ENCODE data around the gene CAPN5.

The CAPN5 gene

DNA sequence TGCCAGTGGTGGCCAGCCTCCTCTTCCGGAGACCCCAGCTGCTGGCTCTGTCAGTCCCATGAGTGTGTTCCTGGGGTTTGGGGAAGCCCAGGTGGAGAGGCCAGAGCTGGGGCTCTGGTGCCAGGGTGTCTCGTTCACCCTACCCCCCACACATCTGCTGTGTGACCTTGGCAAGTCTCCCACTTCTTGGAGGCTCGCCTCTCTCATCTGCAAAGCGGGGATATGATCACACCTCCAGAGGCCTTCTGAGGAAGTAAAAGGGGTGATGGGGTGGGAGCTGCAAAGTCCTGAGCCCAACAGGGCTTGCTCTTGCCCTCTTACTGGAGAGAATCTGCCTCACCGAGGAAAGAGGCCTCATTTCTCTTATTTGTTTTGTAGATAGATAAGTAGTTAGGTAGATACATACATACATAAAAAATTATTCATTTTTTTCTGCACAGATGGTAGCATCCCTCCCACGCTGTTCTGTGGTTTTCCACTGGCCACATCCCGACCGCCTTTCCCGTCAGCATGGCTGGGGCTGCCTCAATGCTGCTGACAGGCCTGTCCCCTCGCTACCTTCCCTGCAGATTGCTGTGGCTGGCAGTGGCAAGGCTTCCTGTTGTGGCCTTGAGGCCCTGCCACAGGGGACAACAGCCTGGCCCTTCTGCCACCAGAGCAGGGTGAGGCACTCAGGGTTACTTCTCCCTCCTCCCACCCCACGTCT lies 85.2 kb downstream of the CAPN5 start:
- H3K9me3 Mint-ChIP-seq = no peaks in the 10 kb centered on the region
- TF ChIP-seq, protein P1, sequence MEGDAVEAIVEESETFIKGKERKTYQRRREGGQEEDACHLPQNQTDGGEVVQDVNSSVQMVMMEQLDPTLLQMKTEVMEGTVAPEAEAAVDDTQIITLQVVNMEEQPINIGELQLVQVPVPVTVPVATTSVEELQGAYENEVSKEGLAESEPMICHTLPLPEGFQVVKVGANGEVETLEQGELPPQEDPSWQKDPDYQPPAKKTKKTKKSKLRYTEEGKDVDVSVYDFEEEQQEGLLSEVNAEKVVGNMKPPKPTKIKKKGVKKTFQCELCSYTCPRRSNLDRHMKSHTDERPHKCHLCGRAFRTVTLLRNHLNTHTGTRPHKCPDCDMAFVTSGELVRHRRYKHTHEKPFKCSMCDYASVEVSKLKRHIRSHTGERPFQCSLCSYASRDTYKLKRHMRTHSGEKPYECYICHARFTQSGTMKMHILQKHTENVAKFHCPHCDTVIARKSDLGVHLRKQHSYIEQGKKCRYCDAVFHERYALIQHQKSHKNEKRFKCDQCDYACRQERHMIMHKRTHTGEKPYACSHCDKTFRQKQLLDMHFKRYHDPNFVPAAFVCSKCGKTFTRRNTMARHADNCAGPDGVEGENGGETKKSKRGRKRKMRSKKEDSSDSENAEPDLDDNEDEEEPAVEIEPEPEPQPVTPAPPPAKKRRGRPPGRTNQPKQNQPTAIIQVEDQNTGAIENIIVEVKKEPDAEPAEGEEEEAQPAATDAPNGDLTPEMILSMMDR (IDR thresholded peaks at IDR 0.05) = no peak
- no peak for DNase-seq
- no peak overlapping the region for H3K4me3 Mint-ChIP-seq
- no peak overlapping the region for H3K27ac Mint-ChIP-seq
- no peaks in the 10 kb centered on the region for H3K36me3 Mint-ChIP-seq (ENCODE audit: low read depth)
- peaks cover 48% of the 10 kb centered on the region for H3K4me1 Mint-ChIP-seq
- H3K27me3 Mint-ChIP-seq (ENCODE audit: low read depth, poor library complexity) = peaks cover 31% of the 10 kb centered on the region

DNA sequence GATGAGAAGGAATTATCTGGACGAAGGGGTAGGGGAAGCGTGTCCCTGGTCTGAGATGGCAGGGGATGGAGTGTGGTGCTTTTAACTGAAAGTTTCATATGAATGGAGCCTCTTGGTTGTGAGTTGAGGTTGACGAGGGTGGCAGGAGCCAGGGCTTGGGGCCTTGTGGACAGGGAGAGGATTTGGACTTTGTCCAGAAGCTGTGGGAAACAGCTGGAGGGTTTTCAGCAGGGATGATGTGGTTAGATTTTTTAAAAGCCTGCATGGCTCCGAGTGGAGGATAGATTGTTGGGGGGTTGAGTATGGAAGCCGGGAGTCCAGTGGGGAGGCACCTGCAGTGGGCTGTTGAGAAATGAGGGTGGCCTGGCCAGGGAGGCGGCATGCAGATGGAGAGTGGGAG lies 86.1 kb downstream of the CAPN5 start:
- no peaks in the 10 kb centered on the region for H3K9me3 Mint-ChIP-seq
- DNase-seq = no peak
- H3K27me3 Mint-ChIP-seq (ENCODE audit: low read depth, poor library complexity) = peaks cover 22% of the 10 kb centered on the region
- no peaks in the 10 kb centered on the region for H3K36me3 Mint-ChIP-seq (ENCODE audit: low read depth)
- H3K4me3 Mint-ChIP-seq = no peak overlapping the region
- H3K4me1 Mint-ChIP-seq = peaks cover 39% of the 10 kb centered on the region
- TF ChIP-seq, protein P1 (IDR thresholded peaks at IDR 0.05) = no peak
- no peak overlapping the region for H3K27ac Mint-ChIP-seq

DNA sequence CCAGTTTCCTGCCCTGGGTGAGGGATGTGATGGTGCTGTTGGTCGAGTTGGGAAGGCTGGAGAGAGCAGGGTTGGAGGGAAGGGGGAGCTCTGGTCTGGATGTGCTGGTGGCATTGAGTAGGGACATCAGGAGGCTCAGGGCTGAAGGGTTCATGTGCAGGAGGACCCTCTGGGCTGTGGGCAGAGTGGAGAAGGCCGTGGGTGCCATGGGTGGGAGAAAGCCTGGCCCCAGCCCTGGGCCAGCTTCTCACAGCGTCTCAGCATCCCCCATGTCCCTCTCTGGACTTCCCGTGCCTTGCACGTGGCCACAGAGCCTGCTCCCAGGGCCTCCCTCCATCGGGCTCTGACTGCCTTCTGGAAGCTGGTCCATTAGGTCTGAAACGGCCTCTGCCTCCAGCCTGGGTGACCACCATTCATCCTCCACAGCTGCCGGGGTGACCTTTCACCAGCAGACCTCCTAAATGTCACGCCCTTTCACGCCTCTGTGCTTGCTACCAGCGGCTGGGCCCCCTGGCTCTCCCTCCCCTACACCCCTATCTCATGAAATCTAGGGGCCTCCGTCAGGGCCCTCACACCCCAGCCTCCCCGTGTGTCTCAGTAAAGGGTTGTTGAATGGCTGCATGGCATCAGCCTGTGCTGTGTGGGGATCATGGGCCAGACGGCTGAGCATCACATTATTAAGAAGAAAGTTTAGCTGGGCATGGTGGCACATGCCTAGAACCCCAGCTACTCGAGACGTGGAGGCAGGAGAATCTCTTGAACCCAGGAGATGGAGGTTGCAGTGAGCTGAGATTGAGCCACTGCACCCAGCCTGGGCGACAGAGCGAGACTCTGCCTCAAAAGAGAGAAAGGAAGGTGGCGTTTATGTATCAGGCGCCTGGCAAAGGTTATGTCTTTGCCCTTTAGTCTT lies 86.8 kb downstream of the CAPN5 start:
- no peak overlapping the region for H3K4me3 Mint-ChIP-seq
- no peak for DNase-seq
- H3K4me1 Mint-ChIP-seq = peaks cover 32% of the 10 kb centered on the region
- H3K27ac Mint-ChIP-seq = no peak overlapping the region
- TF ChIP-seq, protein P1 (IDR thresholded peaks at IDR 0.05) = no peak
- no peaks in the 10 kb centered on the region for H3K9me3 Mint-ChIP-seq
- no peaks in the 10 kb centered on the region for H3K36me3 Mint-ChIP-seq (ENCODE audit: low read depth)
- peaks cover 15% of the 10 kb centered on the region for H3K27me3 Mint-ChIP-seq (ENCODE audit: low read depth, poor library complexity)

DNA sequence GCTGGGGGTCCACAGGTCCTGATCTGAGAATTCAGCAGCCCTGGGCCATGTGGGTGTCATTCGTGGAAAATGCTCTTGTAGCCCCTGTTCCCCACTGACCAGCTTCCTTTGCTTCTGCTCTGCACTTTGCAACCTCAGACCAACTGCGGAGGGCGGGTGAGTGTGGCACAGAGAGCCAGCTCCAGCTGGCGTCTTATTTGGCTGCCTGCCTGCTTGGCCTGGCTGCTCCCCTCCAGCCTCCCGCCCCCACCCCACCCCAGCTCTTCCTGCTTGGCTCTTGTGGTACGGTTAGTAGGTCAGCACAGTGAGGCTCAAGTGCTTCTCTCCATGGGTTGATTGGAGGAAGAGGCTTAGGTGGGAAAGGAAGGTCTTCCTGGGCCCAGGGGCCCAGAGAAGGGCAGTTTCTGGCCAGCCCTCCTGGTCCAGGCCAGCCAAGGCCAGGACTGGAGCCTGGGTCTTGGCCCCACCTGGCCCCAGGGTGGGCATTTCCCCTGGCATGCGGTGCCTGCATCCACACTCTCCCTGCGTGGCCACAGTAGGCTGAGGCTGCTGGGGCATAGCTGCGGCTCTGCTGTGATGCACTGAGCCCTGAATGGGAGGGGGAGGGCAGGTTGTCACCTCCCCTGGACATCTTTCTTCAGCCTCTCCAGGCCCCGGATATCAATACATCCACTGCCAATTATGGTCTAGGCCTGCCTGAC lies 87.8 kb downstream of the CAPN5 start:
- no peak overlapping the region for H3K27ac Mint-ChIP-seq
- TF ChIP-seq, protein P1 (IDR thresholded peaks at IDR 0.05) = no peak
- H3K4me3 Mint-ChIP-seq = no peak overlapping the region
- H3K27me3 Mint-ChIP-seq (ENCODE audit: low read depth, poor library complexity) = peaks cover 12% of the 10 kb centered on the region
- no peak for DNase-seq
- no peaks in the 10 kb centered on the region for H3K36me3 Mint-ChIP-seq (ENCODE audit: low read depth)
- H3K9me3 Mint-ChIP-seq = no peaks in the 10 kb centered on the region
- H3K4me1 Mint-ChIP-seq = peaks cover 32% of the 10 kb centered on the region

DNA sequence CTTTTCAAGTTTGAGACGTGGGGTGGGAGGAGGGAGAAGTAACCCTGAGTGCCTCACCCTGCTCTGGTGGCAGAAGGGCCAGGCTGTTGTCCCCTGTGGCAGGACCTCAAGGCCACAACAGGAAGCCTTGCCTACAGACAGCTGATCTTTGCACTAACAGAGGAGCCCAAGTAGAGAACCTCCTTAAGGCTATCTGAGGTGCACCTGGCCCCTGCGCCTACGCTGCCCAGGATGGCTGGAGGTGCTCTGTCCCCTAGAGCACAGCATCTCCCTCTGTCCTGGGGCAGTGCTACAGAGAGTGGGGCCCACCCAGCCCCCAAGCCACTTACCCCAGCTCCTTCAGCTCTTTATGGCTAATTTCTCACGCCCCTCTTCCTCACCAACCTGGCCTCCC lies 88.3 kb downstream of the CAPN5 start:
- Mint-ChIP-seq H3K9me3 (no peaks in the 10 kb centered on the region), H3K4me3 (no peak overlapping the region), H3K27ac (no peak overlapping the region), H3K36me3 (ENCODE audit: low read depth) (no peaks in the 10 kb centered on the region), H3K27me3 (ENCODE audit: low read depth, poor library complexity) (peaks cover 12% of the 10 kb centered on the region), H3K4me1 (peaks cover 29% of the 10 kb centered on the region)
- TF ChIP-seq, protein P1 (IDR thresholded peaks at IDR 0.05) = no peak
- DNase-seq = no peak
